Activated CD8-positive, alpha-beta T cell treated with anti-CD3 and anti-CD28 coated beads for 36 hours (primary cell): Measurements from ENCODE around the gene UMOD. TPM values are rescaled to one million over a fixed set of nuclear protein-coding genes. Genes with fewer than 3 reads are reported as not detected.

ENCODE experiments used
- ATAC-seq: fragments of 200-7000 bp; cut with Tn5 transposase; one replicate; pipeline ENCODE4 v1.10.0; 2021; ENCODE audit warnings: mild to moderate bottlenecking, moderate library complexity
- CTCF ChIA-PET: fragments of 350-600 bp; sonication (Branson Sonifier 250); formaldehyde crosslinking; loops from one replicate; lab custom pipeline; 2021; ENCODE audit warnings: antibody characterized with exemption; lab: Charles Lee
- POLR2A ChIA-PET: fragments of 350-600 bp; sonication (Branson Sonifier 250); formaldehyde crosslinking; loops from one replicate; lab custom pipeline; 2021; ENCODE audit warnings: antibody characterized with exemption; lab: Charles Lee
- DNase-seq: peaks from one replicate; pipeline ENCODE4 v3.0.0-alpha.2; 2020
- H3K27ac Mint-ChIP-seq: one replicate; pipeline ENCODE4 v1.8.0; 2021; ENCODE audit warnings: mild to moderate bottlenecking, mixed read lengths
- H3K27me3 Mint-ChIP-seq: one replicate; pipeline ENCODE4 v1.8.0; 2021; ENCODE audit warnings: mixed read lengths
- H3K36me3 Mint-ChIP-seq: one replicate; pipeline ENCODE4 v1.8.0; 2021; ENCODE audit warnings: low read depth, mixed read lengths
- H3K4me1 Mint-ChIP-seq: one replicate; pipeline ENCODE4 v1.8.0; 2021; ENCODE audit warnings: low read depth, mixed read lengths
- H3K4me3 Mint-ChIP-seq: one replicate; pipeline ENCODE4 v1.8.0; 2021; ENCODE audit warnings: mild to moderate bottlenecking, moderate library complexity, mixed read lengths
- H3K9me3 Mint-ChIP-seq: one replicate; pipeline ENCODE4 v1.8.0; 2021; ENCODE audit warnings: mixed read lengths
- CTCF ChIP-seq: fragments of 200-600 bp; IDR thresholded peaks from one replicate; pipeline ENCODE4 v1.8.0; 2022; ENCODE audit warnings: antibody characterized with exemption, mild to moderate bottlenecking
- intact Hi-C: fragments of 100-400 bp; cut with micrococcal nuclease; formaldehyde crosslinking; loops from one replicate; pipeline ENCODE4 v1.10.0; 2022
- total RNA-seq, 2 experiments: library from RNA; stranded (reverse); gene quantifications; one replicate each; pipeline ENCODE4 v1.2.3, GENCODE V29; 2021

The UMOD gene
- total RNA-seq = not detected

GRCh38 chr16:20352615-20353014 lies at the start of gene UMOD:
Gene UMOD, minus strand, starts transcription at chr16:20352715. Its CDS starts 1,978 bp downstream, at chr16:20350737.
- Mint-ChIP-seq H3K4me3 (no peak within 1 kb of the TSS), H3K9me3 (no peaks in the 10 kb centered on the region), H3K27ac (no peak within 1 kb of the TSS), H3K36me3 (no peaks in the 10 kb centered on the region), H3K27me3 (peaks cover 4% of the 10 kb centered on the region), H3K4me1 (no peaks in the 10 kb centered on the region)
- ChIA-PET POLR2A (no interaction called here), CTCF (no interaction called here)
- intact Hi-C loops = no loop called here
- DNase-seq = no peak
- TF ChIP-seq CTCF = no peak
- no peak for ATAC-seq

- Mint-ChIP-seq H3K36me3 (no peaks in the 10 kb centered on the region), H3K4me1 (no peaks in the 10 kb centered on the region), H3K27me3 (no peaks in the 10 kb centered on the region), H3K9me3 (no peaks in the 10 kb centered on the region), H3K27ac (no peak overlapping the region), H3K4me3 (no peak overlapping the region)
- ChIA-PET CTCF (interaction anchor here (1.2 kb wide), 1 partner anchor 16 kb away, joined by 5 read pairs; no protein-coding TSS in a partner anchor), POLR2A (no interaction called here)
- no peak for TF ChIP-seq CTCF
- intact Hi-C loops = no loop called here
- ATAC-seq = no peak
- DNase-seq = no peak
These were observed 49.0 kb upstream of the UMOD start for GRCh38 chr16:20401475-20402016.

GRCh38 chr16:20401066-20401465 lies 48.6 kb upstream of the UMOD start:
- no peaks in the 10 kb centered on the region for H3K9me3 Mint-ChIP-seq
- CTCF ChIA-PET = no interaction called here
- H3K4me3 Mint-ChIP-seq = no peak overlapping the region
- TF ChIP-seq CTCF = no peak
- POLR2A ChIA-PET = no interaction called here
- DNase-seq (no peak), ATAC-seq (no peak)
- no peaks in the 10 kb centered on the region for H3K27me3 Mint-ChIP-seq
- no peak overlapping the region for H3K27ac Mint-ChIP-seq
- H3K4me1 Mint-ChIP-seq = no peaks in the 10 kb centered on the region
- intact Hi-C loops = no loop called here
- H3K36me3 Mint-ChIP-seq = no peaks in the 10 kb centered on the region

- DNase-seq (no peak), ATAC-seq (no peak)
- Mint-ChIP-seq H3K27ac (no peak overlapping the region), H3K27me3 (no peaks in the 10 kb centered on the region), H3K36me3 (no peaks in the 10 kb centered on the region), H3K9me3 (no peaks in the 10 kb centered on the region), H3K4me1 (no peaks in the 10 kb centered on the region), H3K4me3 (no peak overlapping the region)
- CTCF ChIA-PET = interaction anchor here (1.2 kb wide), 1 partner anchor 14 kb away, joined by 5 read pairs; no protein-coding TSS in a partner anchor
- intact Hi-C loops = no loop called here
- no peak for TF ChIP-seq CTCF
- POLR2A ChIA-PET = no interaction called here
These were observed 46.7 kb upstream of the UMOD start for GRCh38 chr16:20399185-20399584.

GRCh38 chr16:20398603-20399002 lies 46.1 kb upstream of the UMOD start:
- no peak for TF ChIP-seq CTCF
- intact Hi-C loops = no loop called here
- POLR2A ChIA-PET = no interaction called here
- no peaks in the 10 kb centered on the region for H3K36me3 Mint-ChIP-seq
- no peaks in the 10 kb centered on the region for H3K27me3 Mint-ChIP-seq
- no peaks in the 10 kb centered on the region for H3K4me1 Mint-ChIP-seq
- CTCF ChIA-PET = no interaction called here
- ATAC-seq = no peak
- no peak overlapping the region for H3K27ac Mint-ChIP-seq
- DNase-seq = no peak
- H3K4me3 Mint-ChIP-seq = no peak overlapping the region
- H3K9me3 Mint-ChIP-seq = no peaks in the 10 kb centered on the region
